GM23248 (cell line): ENCODE data around the gene GALNT18. TPM values are rescaled to one million over a fixed set of nuclear protein-coding genes. Genes with fewer than 3 reads are reported as not detected.

Experiments
- DNase-seq: peaks from one replicate; pipeline ENCODE4 v3.0.0-alpha.2; 2015
- H2AFZ ChIP-seq: fragments of 200-600 bp; sonication (generic); 2 replicates; pipeline ENCODE4 v1.6.1; 2016; ENCODE audit warnings: antibody characterized with exemption
- H3F3A ChIP-seq: fragments of 200-600 bp; sonication (generic); 2 replicates; pipeline ENCODE4 v1.6.1; 2016; ENCODE audit warnings: mild to moderate bottlenecking, antibody characterized with exemption, mixed run types; ENCODE audit not compliant: insufficient read depth
- H3K27ac ChIP-seq: fragments of 200-600 bp; sonication (generic); 2 replicates; pipeline ENCODE4 v1.5.1; 2016; ENCODE audit warnings: mild to moderate bottlenecking
- H3K27me3 ChIP-seq: fragments of 200-600 bp; sonication (generic); replicated peaks from 2 replicates; pipeline ENCODE4 v1.6.1; 2016; ENCODE audit warnings: mild to moderate bottlenecking; ENCODE audit not compliant: insufficient read depth
- H3K36me3 ChIP-seq: fragments of 200-600 bp; sonication (generic); 2 replicates; pipeline ENCODE4 v1.6.1; 2016; ENCODE audit warnings: low read depth, mild to moderate bottlenecking
- H3K4me1 ChIP-seq: fragments of 200-600 bp; sonication (generic); 2 replicates; pipeline ENCODE4 v1.6.1; 2016; ENCODE audit warnings: mild to moderate bottlenecking; ENCODE audit not compliant: insufficient read depth
- H3K4me2 ChIP-seq: fragments of 200-600 bp; sonication (generic); one replicate; pipeline ENCODE4 v1.6.1; 2016; ENCODE audit warnings: mild to moderate bottlenecking; ENCODE audit not compliant: unreplicated experiment
- H3K4me3 ChIP-seq: fragments of 200-600 bp; sonication (generic); 2 replicates; pipeline ENCODE4 v1.5.1; 2016; ENCODE audit warnings: mild to moderate bottlenecking
- H3K79me2 ChIP-seq: fragments of 200-600 bp; sonication (generic); 2 replicates; pipeline ENCODE4 v1.6.1; 2016; ENCODE audit warnings: mild to moderate bottlenecking; ENCODE audit not compliant: insufficient read depth
- H3K9ac ChIP-seq: fragments of 200-600 bp; sonication (generic); 2 replicates; pipeline ENCODE4 v1.6.1; 2016; ENCODE audit warnings: mild to moderate bottlenecking
- H3K9me2 ChIP-seq: fragments of 200-600 bp; sonication (generic); 2 replicates; pipeline ENCODE4 v1.6.1; 2016; ENCODE audit warnings: mixed run types, mild to moderate bottlenecking, moderate library complexity; ENCODE audit not compliant: insufficient read depth
- H3K9me3 ChIP-seq: fragments of 200-600 bp; sonication (generic); one replicate; pipeline ENCODE4 v1.6.1; 2017; ENCODE audit warnings: low read depth
- H4K20me1 ChIP-seq: fragments of 200-600 bp; sonication (generic); 2 replicates; pipeline ENCODE4 v1.6.0; 2016; ENCODE audit not compliant: insufficient read depth
- EZH2 ChIP-seq: fragments of 200-600 bp; sonication (generic); IDR thresholded peaks from 2 replicates; pipeline ENCODE4 v1.6.1; 2018; ENCODE audit warnings: antibody characterized with exemption, mild to moderate bottlenecking; ENCODE audit not compliant: insufficient read depth, poor library complexity, severe bottlenecking
- EZH2phosphoT487 ChIP-seq: fragments of 200-600 bp; sonication (generic); IDR thresholded peaks from 2 replicates; pipeline ENCODE4 v1.6.1; 2018; ENCODE audit warnings: antibody characterized with exemption, moderate library complexity, mild to moderate bottlenecking, low read depth; ENCODE audit not compliant: insufficient read depth
- WGBS, 2 experiments: methylation state at CpG; one replicate each; pipeline ENCODE4 v1.1.6; 2015 to 2017; ENCODE audit warnings: low lambda C conversion rate in 2 of 2, low coverage in 1 of 2; ENCODE audit errors: missing lambda C conversion rate in 2 of 2; 5-methylcytosine and 5-hydroxymethylcytosine counted together
- in situ Hi-C: fragments of 300-500 bp; cut with MboI; formaldehyde crosslinking; loops from 2 replicates; pipeline ENCODE4 v1.15.0; 2020
- polyA plus RNA-seq: library from polyadenylated mRNA; unstranded; fragments of >200 nt; fragmentation: Nextera tagmentation; extraction: Ambion mirVana; gene quantifications from 2 replicates; pipeline ENCODE4 v1.2.1, GENCODE V29; 2016
- total RNA-seq: library from RNA; depleted of rRNA; stranded (reverse); fragments of >200 nt; shearing (Covaris generic); gene quantifications from 2 replicates; pipeline ENCODE4 v1.2.3, GENCODE V29; 2014

GALNT18 gene
- total and polyA plus RNA-seq, 2 experiments from 2014 or later = 4.1 to 5.6 TPM

DNA sequence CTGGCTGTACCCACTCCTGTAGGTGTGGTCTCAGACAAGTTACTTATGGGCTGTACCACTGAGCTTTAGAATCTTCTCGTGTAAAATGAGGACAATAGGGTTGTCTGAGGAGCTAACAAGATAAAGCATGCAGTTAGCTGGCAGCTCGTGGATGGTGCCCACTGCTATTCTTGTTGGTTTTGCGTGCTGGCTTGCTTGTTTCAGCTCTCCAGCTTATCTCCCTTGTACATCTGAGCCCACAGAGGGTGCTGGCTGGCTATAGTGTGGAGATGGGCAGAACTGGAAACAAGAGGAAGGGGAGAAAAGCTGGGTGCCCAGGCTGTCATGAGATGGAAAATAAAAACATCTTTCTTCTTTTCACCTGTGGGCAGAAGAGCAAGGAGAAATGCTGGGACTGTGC lies 46.5 kb upstream of the GALNT18 start:
- no peaks in the 10 kb centered on the region for H3K9me2 ChIP-seq
- H3K4me3 ChIP-seq = no peak overlapping the region
- H3K36me3 ChIP-seq = no peaks in the 10 kb centered on the region
- H3K4me1 ChIP-seq = no peaks in the 10 kb centered on the region
- H3F3A ChIP-seq = no peaks in the 10 kb centered on the region
- peaks cover 84% of the 10 kb centered on the region for H3K27me3 ChIP-seq
- H3K9me3 ChIP-seq = no peaks in the 10 kb centered on the region
- H3K4me2 ChIP-seq = no peak overlapping the region
- no peak overlapping the region for H2AFZ ChIP-seq
- DNase-seq = no peak
- no peak overlapping the region for H3K9ac ChIP-seq
- WGBS, 2 experiments = 34 to 37% methylated on average over 3 of the region's 3 CpGs
- no peaks in the 10 kb centered on the region for H3K79me2 ChIP-seq
- H4K20me1 ChIP-seq = no peaks in the 10 kb centered on the region
- in situ Hi-C loops = no loop called here
- no peak for TF ChIP-seq EZH2
- no peak for TF ChIP-seq EZH2phosphoT487
- no peak overlapping the region for H3K27ac ChIP-seq

GRCh38 chr11:11667056-11667455 lies 45.3 kb upstream of the GALNT18 start:
- DNase-seq = peak; percentile 30
- Histone ChIP-seq H3K4me2 (no peak overlapping the region), H3K9me3 (no peaks in the 10 kb centered on the region), H3K9me2 (no peaks in the 10 kb centered on the region), H4K20me1 (no peaks in the 10 kb centered on the region), H3K4me1 (no peaks in the 10 kb centered on the region), H3K79me2 (no peaks in the 10 kb centered on the region), H3K27me3 (peaks cover 88% of the 10 kb centered on the region), H3K9ac (no peak overlapping the region), H3K4me3 (no peak overlapping the region), H3F3A (no peaks in the 10 kb centered on the region), H2AFZ (no peak overlapping the region), H3K27ac (no peak overlapping the region), H3K36me3 (no peaks in the 10 kb centered on the region)
- TF ChIP-seq EZH2phosphoT487 = no peak
- TF ChIP-seq EZH2 = no peak
- in situ Hi-C loops = no loop called here
- WGBS, 2 experiments = 34 to 43% methylated on average over 3 of the region's 3 CpGs

DNA sequence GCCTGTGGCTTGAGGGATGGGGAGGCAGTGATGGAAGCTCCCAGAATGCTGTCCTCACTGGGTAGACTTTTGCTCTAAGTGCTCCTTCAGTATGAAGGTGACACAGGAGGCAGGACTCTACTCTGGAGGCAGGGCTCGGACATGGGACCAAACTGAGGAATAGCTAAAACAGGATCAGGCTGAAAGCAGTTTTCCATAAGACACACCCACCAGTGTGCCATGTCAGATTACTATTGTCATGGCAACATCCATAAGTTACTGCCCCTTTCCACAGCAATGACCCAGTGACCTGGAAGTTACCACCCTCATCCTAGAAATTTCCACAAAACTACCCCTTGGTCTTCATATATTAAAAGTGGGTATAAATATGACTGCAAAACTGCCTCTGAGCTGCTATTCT lies 43.6 kb upstream of the GALNT18 start:
- H2AFZ ChIP-seq = no peak overlapping the region
- no peaks in the 10 kb centered on the region for H4K20me1 ChIP-seq
- no peaks in the 10 kb centered on the region for H3K79me2 ChIP-seq
- in situ Hi-C loops = no loop called here
- H3K27me3 ChIP-seq = peaks cover 93% of the 10 kb centered on the region
- H3K9me2 ChIP-seq = no peaks in the 10 kb centered on the region
- no peak overlapping the region for H3K4me2 ChIP-seq
- H3K9me3 ChIP-seq = no peaks in the 10 kb centered on the region
- H3K4me1 ChIP-seq = no peaks in the 10 kb centered on the region
- no peak overlapping the region for H3K4me3 ChIP-seq
- no peak for TF ChIP-seq EZH2
- no peak for TF ChIP-seq EZH2phosphoT487
- H3K9ac ChIP-seq = no peak overlapping the region
- WGBS, 2 experiments = 0 to 4% methylated on average over 1 of the region's 1 CpG
- no peak for DNase-seq
- H3F3A ChIP-seq = no peaks in the 10 kb centered on the region
- H3K36me3 ChIP-seq = no peaks in the 10 kb centered on the region
- H3K27ac ChIP-seq = no peak overlapping the region

- no peak overlapping the region for H3K27ac ChIP-seq
- H3K27me3 ChIP-seq = peaks cover 80% of the 10 kb centered on the region
- H3K36me3 ChIP-seq = no peaks in the 10 kb centered on the region
- TF ChIP-seq EZH2 = no peak
- TF ChIP-seq EZH2phosphoT487 = no peak
- in situ Hi-C loops = no loop called here
- H3K4me1 ChIP-seq = no peaks in the 10 kb centered on the region
- no peak overlapping the region for H3K4me3 ChIP-seq
- no peaks in the 10 kb centered on the region for H3K9me3 ChIP-seq
- H3K9ac ChIP-seq = no peak overlapping the region
- no peak overlapping the region for H2AFZ ChIP-seq
- no peak for DNase-seq
- H3K4me2 ChIP-seq = no peak overlapping the region
- no peaks in the 10 kb centered on the region for H4K20me1 ChIP-seq
- 23 to 29% methylated on average over 4 of the region's 4 CpGs for WGBS, 2 experiments
- no peaks in the 10 kb centered on the region for H3F3A ChIP-seq
- H3K79me2 ChIP-seq = no peaks in the 10 kb centered on the region
- H3K9me2 ChIP-seq = no peaks in the 10 kb centered on the region
Measured at GRCh38 chr11:11663907-11664306, 42.1 kb upstream of the GALNT18 start.

DNA sequence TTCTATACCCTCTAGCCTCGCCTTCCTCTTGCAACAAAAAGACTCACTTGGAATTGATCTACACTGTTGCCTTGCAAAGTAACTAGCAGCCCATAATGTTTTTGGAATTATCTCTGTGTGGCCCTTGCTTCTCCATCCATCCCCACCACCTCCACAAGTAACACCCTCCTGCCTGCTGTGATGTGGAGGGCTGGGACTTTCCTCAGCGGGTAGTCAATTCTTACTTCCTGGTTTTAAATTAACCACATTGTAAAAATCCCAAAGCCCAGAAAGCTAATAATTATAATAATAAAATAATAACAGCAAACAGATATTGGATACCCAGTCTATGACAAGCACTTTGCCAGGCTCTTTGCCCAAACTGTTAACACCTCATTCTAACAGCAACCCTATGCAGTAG lies 40.8 kb upstream of the GALNT18 start:
- no peak for DNase-seq
- H3K9me3 ChIP-seq = no peaks in the 10 kb centered on the region
- no peak overlapping the region for H3K9ac ChIP-seq
- H3K4me1 ChIP-seq = no peaks in the 10 kb centered on the region
- in situ Hi-C loops = no loop called here
- no peak overlapping the region for H3K4me3 ChIP-seq
- H3K9me2 ChIP-seq = no peaks in the 10 kb centered on the region
- WGBS, 2 experiments = 84 to 92% methylated on average over 2 of the region's 2 CpGs
- no peak overlapping the region for H3K27ac ChIP-seq
- H3K27me3 ChIP-seq = peaks cover 68% of the 10 kb centered on the region
- TF ChIP-seq EZH2phosphoT487 = no peak
- TF ChIP-seq EZH2 = no peak
- H2AFZ ChIP-seq = no peak overlapping the region
- no peaks in the 10 kb centered on the region for H3K36me3 ChIP-seq
- H4K20me1 ChIP-seq = no peaks in the 10 kb centered on the region
- no peaks in the 10 kb centered on the region for H3F3A ChIP-seq
- H3K4me2 ChIP-seq = no peak overlapping the region
- H3K79me2 ChIP-seq = no peaks in the 10 kb centered on the region
